Smooth muscle cell (in vitro differentiated cells): Measurements from ENCODE around the gene ZNF609. TPM values are rescaled to one million over a fixed set of nuclear protein-coding genes. Genes with fewer than 3 reads are reported as not detected.

Experiments
- DNase-seq: peaks from one replicate; lab custom pipeline; 2025; ENCODE audit not compliant: unreplicated experiment; lab: John Stamatoyannopoulos, UW
- H2AFZ ChIP-seq: fragments of 200-600 bp; sonication (generic); 2 replicates; pipeline ENCODE4 v1.6.0; 2016; ENCODE audit warnings: antibody characterized with exemption, low read depth, mild to moderate bottlenecking
- H3F3A ChIP-seq: fragments of 200-600 bp; sonication (generic); 2 replicates; pipeline ENCODE4 v1.6.0; 2017; ENCODE audit warnings: antibody characterized with exemption, low read depth
- H3K27ac ChIP-seq: fragments of 200-600 bp; sonication (generic); 2 replicates; pipeline ENCODE4 v1.5.1; 2016; ENCODE audit warnings: low read depth, mild to moderate bottlenecking
- H3K27me3 ChIP-seq: fragments of 200-600 bp; sonication (generic); 2 replicates; pipeline ENCODE4 v1.6.1; 2016; ENCODE audit warnings: low read depth, mild to moderate bottlenecking
- H3K36me3 ChIP-seq: fragments of 200-600 bp; sonication (generic); 2 replicates; pipeline ENCODE4 v1.5.1; 2016; ENCODE audit warnings: low read depth
- H3K4me1 ChIP-seq: fragments of 200-600 bp; sonication (generic); 2 replicates; pipeline ENCODE4 v1.5.1; 2016; ENCODE audit warnings: low read depth
- H3K4me2 ChIP-seq: fragments of 200-600 bp; sonication (generic); 2 replicates; pipeline ENCODE4 v1.6.0; 2016; ENCODE audit warnings: mild to moderate bottlenecking
- H3K4me3 ChIP-seq: fragments of 200-600 bp; sonication (generic); 2 replicates; pipeline ENCODE4 v1.5.1; 2016; ENCODE audit warnings: mild to moderate bottlenecking
- H3K79me2 ChIP-seq: fragments of 200-600 bp; sonication (generic); 2 replicates; pipeline ENCODE4 v1.6.0; 2016; ENCODE audit warnings: low read depth, mild to moderate bottlenecking
- H3K9ac ChIP-seq: fragments of 200-600 bp; sonication (generic); 2 replicates; pipeline ENCODE4 v1.6.0; 2016; ENCODE audit warnings: low read depth
- H3K9me3 ChIP-seq: fragments of 200-600 bp; sonication (generic); replicated peaks from 2 replicates; pipeline ENCODE4 v1.5.1; 2016; ENCODE audit warnings: low read depth
- H4K20me1 ChIP-seq: fragments of 200-600 bp; sonication (generic); 2 replicates; pipeline ENCODE4 v1.6.0; 2016; ENCODE audit warnings: low read depth
- WGBS: methylation state at CpG from one replicate; pipeline ENCODE4 v1.1.7; 2016; ENCODE audit warnings: low lambda C conversion rate; 5-methylcytosine and 5-hydroxymethylcytosine counted together
- polyA plus RNA-seq: library from polyadenylated mRNA; unstranded; fragments of >200 nt; fragmentation: Nextera tagmentation; extraction: Ambion mirVana; gene quantifications from 2 replicates; pipeline ENCODE4 v1.2.1, GENCODE V29; 2016
- total RNA-seq: library from RNA; depleted of rRNA; stranded (reverse); fragments of >200 nt; gene quantifications from 2 replicates; pipeline ENCODE4 v1.2.3, GENCODE V29; 2014
- TF ChIP-seq, protein P1 (sequence below): fragments of 200-600 bp; sonication (generic); IDR thresholded peaks from 2 replicates; pipeline ENCODE4 v1.5.1; 2017; ENCODE audit warnings: borderline replicate concordance, mild to moderate bottlenecking, antibody characterized with exemption; ENCODE audit not compliant: insufficient read depth, poor library complexity, severe bottlenecking

ZNF609 gene
- total and polyA plus RNA-seq, 2 experiments from 2014 or later: 9.9 to 15.6 TPM

DNA sequence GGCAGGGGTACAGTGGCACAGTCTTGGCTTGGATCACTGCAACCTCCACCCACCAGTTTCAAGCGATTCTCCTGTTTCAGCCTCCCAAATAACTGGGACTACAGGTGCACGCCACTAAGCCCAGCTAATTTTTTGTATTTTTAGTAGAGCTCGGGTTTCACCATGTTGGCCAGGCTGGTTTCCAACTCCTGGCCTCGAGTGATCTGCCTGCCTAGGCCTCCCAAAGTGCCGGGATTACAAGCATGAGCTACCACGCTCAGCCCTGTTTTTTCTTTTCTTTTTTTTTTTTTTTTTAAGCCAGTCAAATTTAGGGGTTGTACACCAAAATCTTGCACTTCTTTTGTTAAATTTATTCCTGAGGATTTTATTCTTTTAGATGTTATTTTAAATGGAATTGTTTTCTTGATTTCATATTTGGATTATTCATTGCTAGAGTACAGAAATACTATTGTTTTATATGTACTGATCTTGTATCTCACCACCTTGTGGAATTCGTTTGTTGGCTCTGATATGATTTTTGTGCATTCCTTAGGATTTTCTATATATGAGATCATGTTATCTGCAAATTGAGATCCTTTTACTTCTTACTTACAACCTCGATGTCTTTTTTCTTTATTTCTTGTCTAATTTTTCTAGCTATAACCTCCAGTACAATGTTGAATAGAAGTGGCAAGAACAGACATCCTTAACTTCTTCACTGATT is 65.6 kb downstream of the ZNF609 start:
- peaks cover 66% of the 10 kb centered on the region for H3K79me2 ChIP-seq
- DNase-seq: no peak

DNA sequence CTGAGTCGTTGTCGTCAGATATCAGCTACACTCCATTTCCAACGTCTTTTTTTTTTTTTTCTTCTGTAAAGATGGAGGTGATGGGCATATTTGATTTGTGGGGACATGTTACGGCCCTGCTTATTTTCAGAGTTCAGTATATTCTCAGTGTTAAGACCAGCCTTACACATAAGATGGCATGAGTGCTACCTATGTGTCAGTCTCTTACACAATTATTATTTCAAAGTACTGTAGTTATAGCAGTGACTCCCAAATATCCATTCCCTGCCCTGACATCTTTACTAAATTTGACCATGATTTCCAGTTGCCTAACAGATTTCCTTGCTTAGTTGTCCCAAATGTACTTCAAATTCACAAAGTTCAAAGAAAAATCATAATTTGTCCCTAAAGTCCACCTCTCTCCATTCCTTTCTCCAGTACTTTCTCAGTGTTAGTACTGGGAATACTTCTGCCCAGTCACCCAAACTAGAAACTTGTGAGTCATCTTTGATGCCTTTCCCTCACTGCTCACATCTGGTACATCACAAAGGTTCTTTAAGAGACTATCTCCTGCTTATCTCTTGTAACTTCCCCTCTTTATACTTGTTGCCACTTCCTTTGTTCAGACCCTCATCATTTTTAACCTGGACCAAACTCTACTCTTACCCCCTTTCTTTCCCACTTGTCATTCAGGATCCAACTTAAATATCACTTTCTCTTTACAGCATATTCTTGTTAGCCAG is 67.0 kb downstream of the ZNF609 start:
- H3K9ac ChIP-seq: no peak overlapping the region
- H4K20me1 ChIP-seq: peaks cover 100% of the 10 kb centered on the region
- H3F3A ChIP-seq: no peaks in the 10 kb centered on the region
- H3K4me2 ChIP-seq: peak overlapping the region; percentile 32
- peak overlapping the region; percentile 39 for H3K27ac ChIP-seq
- H3K79me2 ChIP-seq: peaks cover 79% of the 10 kb centered on the region
- no peak overlapping the region for H3K4me3 ChIP-seq
- no peaks in the 10 kb centered on the region for H3K4me1 ChIP-seq
- DNase-seq: no peak
- 82% methylated on average over 4 of the region's 4 CpGs for WGBS
- TF ChIP-seq, protein P1, sequence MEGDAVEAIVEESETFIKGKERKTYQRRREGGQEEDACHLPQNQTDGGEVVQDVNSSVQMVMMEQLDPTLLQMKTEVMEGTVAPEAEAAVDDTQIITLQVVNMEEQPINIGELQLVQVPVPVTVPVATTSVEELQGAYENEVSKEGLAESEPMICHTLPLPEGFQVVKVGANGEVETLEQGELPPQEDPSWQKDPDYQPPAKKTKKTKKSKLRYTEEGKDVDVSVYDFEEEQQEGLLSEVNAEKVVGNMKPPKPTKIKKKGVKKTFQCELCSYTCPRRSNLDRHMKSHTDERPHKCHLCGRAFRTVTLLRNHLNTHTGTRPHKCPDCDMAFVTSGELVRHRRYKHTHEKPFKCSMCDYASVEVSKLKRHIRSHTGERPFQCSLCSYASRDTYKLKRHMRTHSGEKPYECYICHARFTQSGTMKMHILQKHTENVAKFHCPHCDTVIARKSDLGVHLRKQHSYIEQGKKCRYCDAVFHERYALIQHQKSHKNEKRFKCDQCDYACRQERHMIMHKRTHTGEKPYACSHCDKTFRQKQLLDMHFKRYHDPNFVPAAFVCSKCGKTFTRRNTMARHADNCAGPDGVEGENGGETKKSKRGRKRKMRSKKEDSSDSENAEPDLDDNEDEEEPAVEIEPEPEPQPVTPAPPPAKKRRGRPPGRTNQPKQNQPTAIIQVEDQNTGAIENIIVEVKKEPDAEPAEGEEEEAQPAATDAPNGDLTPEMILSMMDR: no peak
- no peaks in the 10 kb centered on the region for H3K36me3 ChIP-seq
- H2AFZ ChIP-seq: no peak overlapping the region
- H3K9me3 ChIP-seq: no peaks in the 10 kb centered on the region
- no peaks in the 10 kb centered on the region for H3K27me3 ChIP-seq

More for the DNA sequence above, 65.6 kb downstream of the ZNF609 start:
- Histone ChIP-seq H3K4me2 (no peak overlapping the region), H3K9me3 (no peaks in the 10 kb centered on the region), H3K9ac (no peak overlapping the region), H2AFZ (no peak overlapping the region), H3K27ac (no peak overlapping the region), H3K4me1 (peaks cover 11% of the 10 kb centered on the region), H4K20me1 (peaks cover 100% of the 10 kb centered on the region), H3K36me3 (no peaks in the 10 kb centered on the region), H3K4me3 (no peak overlapping the region), H3K27me3 (no peaks in the 10 kb centered on the region), H3F3A (peaks cover 3% of the 10 kb centered on the region)
- TF ChIP-seq, protein P1: no peak
- WGBS: 92% methylated on average over 8 of the region's 8 CpGs

DNA sequence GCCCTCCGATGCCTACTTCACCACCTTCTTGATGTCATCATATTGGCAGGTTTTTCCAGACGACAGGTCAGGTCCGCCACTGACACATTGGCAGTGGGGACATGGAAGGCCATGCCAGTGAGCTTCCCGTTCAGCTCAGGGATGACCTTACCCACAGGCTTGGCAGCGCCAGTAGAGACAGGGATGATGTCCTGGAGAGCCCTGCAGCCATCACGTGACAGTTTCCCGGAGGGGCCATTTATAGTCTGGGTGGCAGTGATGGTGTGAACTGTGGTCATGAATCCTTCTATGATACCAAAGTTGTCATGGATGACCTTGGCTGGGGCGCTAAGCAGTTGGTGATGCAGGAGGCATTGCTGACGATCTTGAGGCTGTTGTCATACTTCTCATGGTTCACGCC is 68.5 kb downstream of the ZNF609 start:
- Histone ChIP-seq H2AFZ (no peak overlapping the region), H3K27ac (no peak overlapping the region), H3K27me3 (no peaks in the 10 kb centered on the region), H3K9me3 (no peaks in the 10 kb centered on the region), H4K20me1 (peaks cover 99% of the 10 kb centered on the region), H3K79me2 (peaks cover 82% of the 10 kb centered on the region), H3F3A (no peaks in the 10 kb centered on the region), H3K36me3 (no peaks in the 10 kb centered on the region), H3K4me2 (no peak overlapping the region), H3K9ac (no peak overlapping the region), H3K4me3 (no peak overlapping the region), H3K4me1 (peaks cover 3% of the 10 kb centered on the region)
- WGBS: 100% methylated on average over 10 of the region's 10 CpGs
- no peak for DNase-seq
- TF ChIP-seq, protein P1: no peak
